DND-41 (cell line): ENCODE results near the gene PASK.

Source experiments
- CTCF ChIP-seq: IDR thresholded peaks from 2 replicates; pipeline ENCODE4 v1.5.1; 2012; ENCODE audit warnings: borderline replicate concordance, low read length, moderate library complexity, mild to moderate bottlenecking; ENCODE audit not compliant: poor library complexity, severe bottlenecking; ENCODE audit errors: extremely low read depth
- EZH2 ChIP-seq: IDR thresholded peaks from 3 replicates; pipeline ENCODE4 v1.6.1; 2012; ENCODE audit warnings: borderline replicate concordance, low read depth, mild to moderate bottlenecking, moderate library complexity, low read length, inconsistent platforms; ENCODE audit not compliant: severe bottlenecking

GRCh38 chr2:241177526-241178334 is 28.5 kb upstream of the PASK start:
- TF ChIP-seq CTCF (no peak), EZH2 (no peak)
